ENCODE results near the gene ACE. TPM values are rescaled to one million over a fixed set of nuclear protein-coding genes. Genes with fewer than 3 reads are reported as not detected.

Gene ACE
- total RNA-seq, 1 donor from 2014 or later = 9.6 TPM

DNA sequence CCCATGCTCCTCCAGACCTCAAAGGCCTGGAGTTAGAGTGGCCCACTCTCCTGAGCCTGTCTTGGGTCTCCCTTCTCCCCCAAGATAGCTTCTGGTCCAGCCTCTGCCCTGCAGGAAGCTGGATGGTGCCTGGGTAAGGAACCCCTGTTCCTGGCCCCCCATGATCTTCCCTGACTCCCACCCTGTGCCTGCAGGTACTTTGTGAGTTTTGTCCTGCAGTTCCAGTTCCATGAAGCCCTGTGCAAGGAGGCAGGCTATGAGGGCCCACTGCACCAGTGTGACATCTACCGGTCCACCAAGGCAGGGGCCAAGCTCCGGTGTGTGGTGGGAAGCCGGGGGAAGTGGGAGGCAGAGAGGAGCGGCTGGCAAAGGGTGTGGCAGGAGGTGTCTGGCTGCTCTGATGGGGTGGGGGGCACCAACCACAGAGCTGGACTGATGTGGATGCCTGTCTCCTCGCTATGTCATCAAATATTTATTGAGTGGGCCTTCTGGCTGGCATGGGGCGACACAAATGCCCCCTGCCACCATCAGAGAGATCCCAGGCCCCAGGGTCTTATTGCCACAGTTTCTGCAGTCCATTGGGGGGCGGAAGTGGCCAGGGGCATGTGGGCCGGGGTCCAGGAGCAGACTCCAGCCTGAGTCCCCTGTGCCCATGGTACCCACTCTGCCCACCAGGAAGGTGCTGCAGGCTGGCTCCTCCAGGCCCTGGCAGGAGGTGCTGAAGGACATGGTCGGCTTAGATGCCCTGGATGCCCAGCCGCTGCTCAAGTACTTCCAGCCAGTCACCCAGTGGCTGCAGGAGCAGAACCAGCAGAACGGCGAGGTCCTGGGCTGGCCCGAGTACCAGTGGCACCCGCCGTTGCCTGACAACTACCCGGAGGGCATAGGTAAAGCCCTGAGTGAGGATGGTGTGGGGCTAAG is 7.1 kb downstream of the ACE start:
- Histone ChIP-seq H3K4me1 (peaks cover 6% of the 10 kb centered on the region), H3K27ac (no peak overlapping the region), H3K9me3 (no peaks in the 10 kb centered on the region), H3K36me3 (no peaks in the 10 kb centered on the region), H3K27me3 (no peaks in the 10 kb centered on the region), H3K4me3 (no peak overlapping the region)
- intact Hi-C loops (cut with DNase I) = no loop called here
- no peak for DNase-seq (ENCODE audit: extremely low spot score in 2 of 2)
- TF ChIP-seq, protein P1, sequence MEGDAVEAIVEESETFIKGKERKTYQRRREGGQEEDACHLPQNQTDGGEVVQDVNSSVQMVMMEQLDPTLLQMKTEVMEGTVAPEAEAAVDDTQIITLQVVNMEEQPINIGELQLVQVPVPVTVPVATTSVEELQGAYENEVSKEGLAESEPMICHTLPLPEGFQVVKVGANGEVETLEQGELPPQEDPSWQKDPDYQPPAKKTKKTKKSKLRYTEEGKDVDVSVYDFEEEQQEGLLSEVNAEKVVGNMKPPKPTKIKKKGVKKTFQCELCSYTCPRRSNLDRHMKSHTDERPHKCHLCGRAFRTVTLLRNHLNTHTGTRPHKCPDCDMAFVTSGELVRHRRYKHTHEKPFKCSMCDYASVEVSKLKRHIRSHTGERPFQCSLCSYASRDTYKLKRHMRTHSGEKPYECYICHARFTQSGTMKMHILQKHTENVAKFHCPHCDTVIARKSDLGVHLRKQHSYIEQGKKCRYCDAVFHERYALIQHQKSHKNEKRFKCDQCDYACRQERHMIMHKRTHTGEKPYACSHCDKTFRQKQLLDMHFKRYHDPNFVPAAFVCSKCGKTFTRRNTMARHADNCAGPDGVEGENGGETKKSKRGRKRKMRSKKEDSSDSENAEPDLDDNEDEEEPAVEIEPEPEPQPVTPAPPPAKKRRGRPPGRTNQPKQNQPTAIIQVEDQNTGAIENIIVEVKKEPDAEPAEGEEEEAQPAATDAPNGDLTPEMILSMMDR (IDR thresholded peaks at IDR 0.05) = no peak
- TF ChIP-seq POLR2AphosphoS5 (IDR thresholded peaks at IDR 0.05; ENCODE audit: insufficient read depth in 1 of 2, low read depth in 1 of 2) = no peak
- TF ChIP-seq POLR2A (IDR thresholded peaks at IDR 0.05) = no peak

DNA sequence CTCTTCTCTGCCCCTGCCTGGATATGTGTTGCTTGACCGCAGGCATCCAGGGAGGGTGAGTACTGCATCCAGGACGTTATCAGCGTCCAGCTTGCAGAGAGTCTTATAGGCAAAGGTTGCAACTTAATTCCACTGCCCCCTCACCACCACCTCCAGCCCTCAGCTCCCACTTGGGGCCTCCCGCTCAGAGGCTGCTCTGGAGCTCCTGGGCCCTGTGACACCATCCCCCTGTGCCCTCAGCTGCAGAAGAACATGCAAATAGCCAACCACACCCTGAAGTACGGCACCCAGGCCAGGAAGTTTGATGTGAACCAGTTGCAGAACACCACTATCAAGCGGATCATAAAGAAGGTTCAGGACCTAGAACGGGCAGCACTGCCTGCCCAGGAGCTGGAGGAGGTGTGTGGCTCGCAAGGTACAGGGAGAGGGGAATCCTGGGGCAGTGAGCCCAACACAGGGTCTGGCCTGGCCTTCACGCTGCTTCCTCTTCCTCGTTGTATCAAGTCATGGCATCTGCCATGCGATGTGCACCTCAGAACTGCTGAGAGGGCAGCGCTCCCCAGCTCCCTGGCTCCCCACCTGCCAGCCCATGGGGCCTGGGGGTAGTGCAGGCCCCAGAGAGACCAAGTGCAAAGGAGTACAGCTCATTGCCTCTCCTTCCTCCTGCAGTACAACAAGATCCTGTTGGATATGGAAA is 9.6 kb downstream of the ACE start:
- H3K4me1 ChIP-seq = no peaks in the 10 kb centered on the region
- H3K9me3 ChIP-seq = no peaks in the 10 kb centered on the region
- intact Hi-C loops (cut with DNase I) = no loop called here
- H3K27me3 ChIP-seq = no peaks in the 10 kb centered on the region
- H3K27ac ChIP-seq = no peak overlapping the region
- TF ChIP-seq, protein P1 (IDR thresholded peaks at IDR 0.05) = no peak
- TF ChIP-seq POLR2A (IDR thresholded peaks at IDR 0.05) = no peak
- no peak for TF ChIP-seq POLR2AphosphoS5 (IDR thresholded peaks at IDR 0.05; ENCODE audit: insufficient read depth in 1 of 2, low read depth in 1 of 2)
- no peaks in the 10 kb centered on the region for H3K36me3 ChIP-seq
- no peak overlapping the region for H3K4me3 ChIP-seq
- no peak for DNase-seq (ENCODE audit: extremely low spot score in 2 of 2)

DNA sequence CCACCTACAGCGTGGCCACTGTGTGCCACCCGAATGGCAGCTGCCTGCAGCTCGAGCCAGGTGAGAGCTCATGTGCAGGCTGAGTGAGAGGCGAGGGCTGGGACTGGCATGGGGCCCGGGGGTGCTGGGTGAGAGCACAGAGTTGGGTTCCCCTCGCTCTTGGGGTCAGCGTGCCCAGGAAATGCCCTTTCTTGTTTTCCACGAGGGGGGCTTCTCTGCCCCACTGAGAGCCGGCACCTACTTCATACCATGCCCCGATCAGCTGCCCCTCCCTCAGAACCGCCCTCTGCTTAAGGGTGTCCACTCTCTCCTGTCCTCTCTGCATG is 10.1 kb downstream of the ACE start:
- intact Hi-C loops (cut with DNase I) = no loop called here
- no peaks in the 10 kb centered on the region for H3K36me3 ChIP-seq
- H3K4me1 ChIP-seq = no peaks in the 10 kb centered on the region
- no peaks in the 10 kb centered on the region for H3K27me3 ChIP-seq
- H3K9me3 ChIP-seq = no peaks in the 10 kb centered on the region
- no peak for DNase-seq (ENCODE audit: extremely low spot score in 2 of 2)
- no peak overlapping the region for H3K4me3 ChIP-seq
- H3K27ac ChIP-seq = no peak overlapping the region
- TF ChIP-seq POLR2AphosphoS5 (IDR thresholded peaks at IDR 0.05; ENCODE audit: insufficient read depth in 1 of 2, low read depth in 1 of 2) (no peak), POLR2A (IDR thresholded peaks at IDR 0.05) (no peak)
- TF ChIP-seq, protein P1 (IDR thresholded peaks at IDR 0.05) = no peak

DNA sequence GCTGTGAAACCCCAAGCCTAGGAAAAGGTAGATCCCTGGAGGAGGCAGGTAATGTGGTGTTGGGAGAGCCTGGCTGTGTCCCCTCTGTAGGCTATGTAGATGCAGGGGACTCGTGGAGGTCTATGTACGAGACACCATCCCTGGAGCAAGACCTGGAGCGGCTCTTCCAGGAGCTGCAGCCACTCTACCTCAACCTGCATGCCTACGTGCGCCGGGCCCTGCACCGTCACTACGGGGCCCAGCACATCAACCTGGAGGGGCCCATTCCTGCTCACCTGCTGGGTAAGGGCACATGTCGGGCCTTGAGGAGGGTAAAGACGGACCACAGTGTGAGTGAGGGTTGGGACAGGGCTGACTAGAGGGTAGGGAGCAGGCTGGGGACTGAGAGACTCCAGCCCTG is 12.0 kb downstream of the ACE start:
- Histone ChIP-seq H3K36me3 (no peaks in the 10 kb centered on the region), H3K27me3 (no peaks in the 10 kb centered on the region), H3K4me3 (no peak overlapping the region), H3K4me1 (no peaks in the 10 kb centered on the region), H3K9me3 (no peaks in the 10 kb centered on the region), H3K27ac (no peak overlapping the region)
- DNase-seq (ENCODE audit: extremely low spot score in 2 of 2) = no peak
- no peak for TF ChIP-seq POLR2A (IDR thresholded peaks at IDR 0.05)
- TF ChIP-seq POLR2AphosphoS5 (IDR thresholded peaks at IDR 0.05; ENCODE audit: insufficient read depth in 1 of 2, low read depth in 1 of 2) = no peak
- TF ChIP-seq, protein P1 (IDR thresholded peaks at IDR 0.05) = no peak
- intact Hi-C loops (cut with DNase I) = no loop called here

DNA sequence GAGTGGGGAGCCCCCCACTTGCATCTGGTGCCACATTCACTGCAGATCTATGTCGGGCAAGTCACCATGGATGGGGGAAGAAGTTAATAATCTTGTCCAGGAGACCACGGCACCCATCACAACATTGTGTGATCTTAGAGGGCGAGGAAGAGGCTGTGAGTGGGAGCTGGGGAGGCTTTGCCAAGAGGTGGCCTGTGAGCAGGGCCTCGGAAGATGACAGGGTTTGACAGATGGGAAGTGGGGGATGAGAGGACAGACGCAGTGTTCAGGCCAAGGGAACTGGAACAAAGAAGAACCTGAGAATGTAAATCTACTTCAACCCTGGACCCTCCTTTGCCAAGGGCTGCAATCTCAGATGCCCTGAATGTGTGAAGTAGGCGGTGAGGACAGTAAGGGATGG is 12.4 kb downstream of the ACE start:
- H3K4me3 ChIP-seq = no peak overlapping the region
- no peaks in the 10 kb centered on the region for H3K4me1 ChIP-seq
- TF ChIP-seq, protein P1 (IDR thresholded peaks at IDR 0.05) = no peak
- TF ChIP-seq POLR2AphosphoS5 (IDR thresholded peaks at IDR 0.05; ENCODE audit: insufficient read depth in 1 of 2, low read depth in 1 of 2) = no peak
- no peak for TF ChIP-seq POLR2A (IDR thresholded peaks at IDR 0.05)
- no peaks in the 10 kb centered on the region for H3K27me3 ChIP-seq
- no peaks in the 10 kb centered on the region for H3K36me3 ChIP-seq
- H3K9me3 ChIP-seq = no peaks in the 10 kb centered on the region
- no peak for DNase-seq (ENCODE audit: extremely low spot score in 2 of 2)
- no peak overlapping the region for H3K27ac ChIP-seq
- intact Hi-C loops (cut with DNase I) = no loop called here
